OCI-LY7 (cell line): ENCODE results near the gene C5orf15. TPM values are rescaled to one million over a fixed set of nuclear protein-coding genes. Genes with fewer than 3 reads are reported as not detected.
A peak's percentile ranks its signal among the peaks of the same experiment; 100 is the strongest.

ENCODE experiments used
- BruUV-seq: library from RNA; stranded (reverse); fragments of 400-500 nt; replicated peaks from 2 replicates; lab custom pipeline; 2021; lab: Mats Ljungman, UMichigan
- CTCF ChIA-PET: fragments of 300-600 bp; sonication (Branson Sonifier 250); formaldehyde crosslinking; loops from one replicate; lab custom pipeline; 2022; ENCODE audit warnings: antibody characterized with exemption; ENCODE audit not compliant: unreplicated experiment; lab: Charles Lee
- POLR2A ChIA-PET: fragments of 300-600 bp; sonication (Branson Sonifier 250); formaldehyde crosslinking; loops from one replicate; lab custom pipeline; 2022; ENCODE audit warnings: antibody characterized with exemption; lab: Charles Lee
- DNase-seq: peaks from one replicate; pipeline ENCODE4 v3.0.0-alpha.2; 2015; ENCODE audit warnings: low spot score
- H2AFZ ChIP-seq: fragments of 200-600 bp; sonication (generic), shearing (Covaris generic); 2 replicates; pipeline ENCODE4 v1.6.1; 2014; ENCODE audit warnings: mild to moderate bottlenecking, antibody characterized with exemption, low read length, moderate library complexity
- H3K27ac ChIP-seq: fragments of 200-600 bp; sonication (generic); 2 replicates; pipeline ENCODE4 v1.5.1; 2014; ENCODE audit warnings: mixed run types, low read depth, mild to moderate bottlenecking, moderate library complexity, low read length, inconsistent platforms; ENCODE audit not compliant: poor library complexity, severe bottlenecking
- H3K36me3 ChIP-seq: fragments of 200-600 bp; sonication (generic); 2 replicates; pipeline ENCODE4 v1.6.1; 2014; ENCODE audit warnings: mild to moderate bottlenecking, antibody characterized with exemption, low read length, moderate library complexity, mixed read lengths; ENCODE audit not compliant: insufficient read depth
- H3K4me1 ChIP-seq: fragments of 200-600 bp; sonication (generic); 2 replicates; pipeline ENCODE4 v1.5.1; 2014; ENCODE audit warnings: mild to moderate bottlenecking, low read length; ENCODE audit not compliant: insufficient read depth, poor library complexity, severe bottlenecking
- H3K4me2 ChIP-seq: fragments of 200-600 bp; sonication (generic); 2 replicates; pipeline ENCODE4 v1.6.1; 2014; ENCODE audit warnings: mild to moderate bottlenecking, low read length
- H3K4me3 ChIP-seq: fragments of 200-600 bp; sonication (generic); 2 replicates; pipeline ENCODE4 v1.5.1; 2014; ENCODE audit warnings: mild to moderate bottlenecking, low read depth, low read length; ENCODE audit not compliant: poor library complexity, severe bottlenecking
- H3K79me2 ChIP-seq: fragments of 200-600 bp; sonication (generic); 2 replicates; pipeline ENCODE4 v1.6.1; 2016; ENCODE audit warnings: low read depth, mild to moderate bottlenecking, low read length, moderate library complexity, mixed read lengths; ENCODE audit not compliant: insufficient read depth
- H3K9me2 ChIP-seq: fragments of 200-600 bp; sonication (generic); 2 replicates; pipeline ENCODE4 v1.6.1; 2016; ENCODE audit warnings: mild to moderate bottlenecking, low read length, mixed read lengths; ENCODE audit not compliant: insufficient read depth
- H3K9me3 ChIP-seq: fragments of 200-600 bp; sonication (generic); 2 replicates; pipeline ENCODE4 v1.6.1; 2014; ENCODE audit warnings: mild to moderate bottlenecking, mixed run types, low read length, mixed read lengths
- H4K20me1 ChIP-seq: fragments of 200-600 bp; sonication (generic); 2 replicates; pipeline ENCODE4 v1.6.1; 2014; ENCODE audit warnings: mild to moderate bottlenecking, antibody characterized with exemption, low read length, moderate library complexity, mixed read lengths; ENCODE audit not compliant: insufficient read depth
- EZH2phosphoT487 ChIP-seq: fragments of 200-600 bp; sonication (generic); IDR thresholded peaks from 2 replicates; pipeline ENCODE4 v1.6.1; 2018; ENCODE audit warnings: low read depth, borderline replicate concordance, mild to moderate bottlenecking, mixed run types, antibody characterized with exemption, low read length, moderate library complexity, mixed read lengths
- intact Hi-C: fragments of 100-400 bp; cut with micrococcal nuclease; formaldehyde crosslinking; loops from one replicate; pipeline ENCODE4 v1.10.0; 2022; ENCODE audit not compliant: unreplicated experiment
- total RNA-seq, 2 experiments: library from RNA; depleted of rRNA in 1 of 2; stranded (reverse); fragments of >200 nt in 1 of 2; shearing (Covaris generic) in 1 of 2; gene quantifications; 2 replicates each; pipeline ENCODE4 v1.2.3, GENCODE V29; 2014 to 2022
- TF ChIP-seq, protein P1 (sequence below): fragments of 200-600 bp; sonication (generic); conservative IDR thresholded peaks from 2 replicates; pipeline ENCODE4 v1.5.1; 2014; ENCODE audit warnings: mild to moderate bottlenecking, antibody characterized with exemption, low read length, moderate library complexity, mixed read lengths

Gene C5orf15
- total RNA-seq, 2 experiments from 2014 or later, result 32.2 to 46.4 TPM

DNA sequence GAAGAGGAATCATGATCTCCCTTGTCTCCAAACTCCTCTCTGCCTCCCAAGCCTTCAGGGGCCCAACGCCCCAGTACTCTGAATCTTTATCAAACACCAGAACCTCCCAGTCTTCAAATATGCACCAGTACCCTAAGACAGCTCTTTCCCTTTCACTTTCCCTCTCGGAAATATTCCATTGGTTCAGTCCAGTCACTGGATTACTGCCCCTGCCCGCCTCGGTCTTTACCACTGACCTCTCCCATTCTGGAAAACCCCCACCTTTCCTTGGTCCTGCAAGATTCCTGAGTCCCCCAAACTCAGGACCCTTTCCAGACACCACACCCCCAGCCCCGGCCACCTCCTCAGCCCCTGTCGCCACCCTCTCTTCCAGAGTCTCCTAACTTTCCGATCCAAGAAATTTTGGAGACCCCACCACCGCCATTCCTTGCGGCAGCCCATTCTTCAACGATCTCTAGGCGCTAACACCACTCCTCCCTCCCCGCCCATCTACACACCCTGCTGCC, 674 bp downstream of the C5orf15 start:
- Histone ChIP-seq H3K36me3 (peaks cover 30% of the 10 kb centered on the region), H3K9me3 (0 out of 2 replicates have a peak, but pooled peaks cover 4% of the 10 kb centered on the region), H3K79me2 (peaks cover 43% of the 10 kb centered on the region; the same call in 1 of the 2 replicates), H2AFZ (peak overlapping the region; percentile 40; the same call in 1 of the 2 replicates), H3K4me3 (peak overlapping the region; percentile 86), H3K27ac (peak overlapping the region; percentile 44), H3K4me1 (peaks cover 31% of the 10 kb centered on the region), H4K20me1 (0 out of 2 replicates have a peak, but pooled peaks cover 4% of the 10 kb centered on the region), H3K9me2 (no peaks in the 10 kb centered on the region), H3K4me2 (peak overlapping the region; percentile 95)
- TF ChIP-seq EZH2phosphoT487, result no peak
- TF ChIP-seq, protein P1, sequence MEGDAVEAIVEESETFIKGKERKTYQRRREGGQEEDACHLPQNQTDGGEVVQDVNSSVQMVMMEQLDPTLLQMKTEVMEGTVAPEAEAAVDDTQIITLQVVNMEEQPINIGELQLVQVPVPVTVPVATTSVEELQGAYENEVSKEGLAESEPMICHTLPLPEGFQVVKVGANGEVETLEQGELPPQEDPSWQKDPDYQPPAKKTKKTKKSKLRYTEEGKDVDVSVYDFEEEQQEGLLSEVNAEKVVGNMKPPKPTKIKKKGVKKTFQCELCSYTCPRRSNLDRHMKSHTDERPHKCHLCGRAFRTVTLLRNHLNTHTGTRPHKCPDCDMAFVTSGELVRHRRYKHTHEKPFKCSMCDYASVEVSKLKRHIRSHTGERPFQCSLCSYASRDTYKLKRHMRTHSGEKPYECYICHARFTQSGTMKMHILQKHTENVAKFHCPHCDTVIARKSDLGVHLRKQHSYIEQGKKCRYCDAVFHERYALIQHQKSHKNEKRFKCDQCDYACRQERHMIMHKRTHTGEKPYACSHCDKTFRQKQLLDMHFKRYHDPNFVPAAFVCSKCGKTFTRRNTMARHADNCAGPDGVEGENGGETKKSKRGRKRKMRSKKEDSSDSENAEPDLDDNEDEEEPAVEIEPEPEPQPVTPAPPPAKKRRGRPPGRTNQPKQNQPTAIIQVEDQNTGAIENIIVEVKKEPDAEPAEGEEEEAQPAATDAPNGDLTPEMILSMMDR, result no peak
- ChIA-PET CTCF (no interaction called here), POLR2A (interaction anchor here (1.2 to 1.4 kb wide), 2 partner anchors 18 to 29 kb away, joined by 4 read pairs; no protein-coding TSS in a partner anchor)
- intact Hi-C loops, result no loop called here
- BruUV-seq, result no TSS peak
- DNase-seq, result no peak

DNA sequence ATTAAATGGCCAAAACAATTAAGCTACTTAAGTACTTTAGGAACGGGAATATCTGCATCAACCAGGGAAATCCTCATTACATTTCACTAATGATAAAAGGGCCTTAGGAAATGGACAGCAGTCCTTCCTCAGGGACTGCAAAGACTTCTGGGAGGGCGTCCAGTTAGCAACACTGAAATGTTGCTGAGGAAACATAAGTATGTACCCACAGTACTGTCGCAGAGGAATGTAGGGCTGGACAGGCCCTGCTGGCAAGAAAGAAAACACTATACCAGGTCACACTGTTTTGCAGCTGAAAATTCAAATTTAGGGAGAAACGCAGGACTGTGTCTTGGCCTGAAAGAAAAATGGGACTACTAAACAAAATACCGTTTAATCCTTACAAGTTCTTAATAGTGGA, 1.3 kb downstream of the C5orf15 start:
- intact Hi-C loops, result no loop called here
- H3K36me3 ChIP-seq, result peaks cover 29% of the 10 kb centered on the region
- H3K4me3 ChIP-seq, result peak overlapping the region; percentile 86
- ChIA-PET POLR2A (interaction anchor here (0.5 to 1.4 kb wide), 6 partner anchors 10 to 1078 kb away, joined by 3 to 5 read pairs (median 4); no protein-coding TSS in a partner anchor), CTCF (no interaction called here)
- H3K9me2 ChIP-seq, result no peaks in the 10 kb centered on the region
- peaks cover 45% of the 10 kb centered on the region; the same call in 1 of the 2 replicates for H3K79me2 ChIP-seq
- no TSS peak for BruUV-seq
- H3K27ac ChIP-seq, result no peak overlapping the region
- H3K4me1 ChIP-seq, result peaks cover 31% of the 10 kb centered on the region
- no peak for TF ChIP-seq EZH2phosphoT487
- TF ChIP-seq, protein P1, result no peak
- no peak overlapping the region for H2AFZ ChIP-seq
- 0 out of 2 replicates have a peak, but pooled peaks cover 4% of the 10 kb centered on the region for H3K9me3 ChIP-seq
- 0 out of 2 replicates have a peak, but pooled peaks cover 4% of the 10 kb centered on the region for H4K20me1 ChIP-seq
- DNase-seq, result no peak
- H3K4me2 ChIP-seq, result peak overlapping the region; percentile 95

DNA sequence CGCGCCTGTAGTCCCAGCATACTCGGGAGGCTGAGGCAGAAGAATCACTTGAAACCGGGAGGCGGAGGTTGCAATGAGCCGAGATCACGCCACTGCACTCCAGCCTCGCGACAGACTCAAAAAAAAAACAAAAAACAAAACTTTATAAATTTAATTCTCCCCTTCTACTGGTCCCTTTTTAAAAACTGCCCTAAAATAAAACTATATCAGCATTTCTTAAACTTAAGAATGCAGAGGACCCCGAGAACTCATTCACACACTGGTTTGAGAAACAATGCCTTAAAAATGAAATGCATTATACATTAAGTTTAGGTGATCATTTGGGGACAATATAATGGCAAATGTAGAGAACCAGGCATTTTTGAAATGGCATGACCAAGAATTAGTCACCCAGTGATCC, 2.3 kb downstream of the C5orf15 start:
- ChIA-PET POLR2A (interaction anchor here (0.6 to 1.1 kb wide), 4 partner anchors 9 to 17 kb away, joined by 4 to 5 read pairs (median 4); no protein-coding TSS in a partner anchor), CTCF (no interaction called here)
- no peaks in the 10 kb centered on the region for H3K9me2 ChIP-seq
- peak overlapping the region; percentile 95; the same call in 1 of the 2 replicates for H3K4me2 ChIP-seq
- DNase-seq, result no peak
- no peak overlapping the region for H3K4me3 ChIP-seq
- no peak for TF ChIP-seq EZH2phosphoT487
- TF ChIP-seq, protein P1, result no peak
- BruUV-seq, result no TSS peak
- 0 out of 2 replicates have a peak, but pooled peaks cover 4% of the 10 kb centered on the region for H4K20me1 ChIP-seq
- 0 out of 2 replicates have a peak, but pooled peaks cover 4% of the 10 kb centered on the region for H3K9me3 ChIP-seq
- intact Hi-C loops, result no loop called here
- H3K79me2 ChIP-seq, result peaks cover 52% of the 10 kb centered on the region; the same call in 1 of the 2 replicates
- peaks cover 22% of the 10 kb centered on the region for H3K36me3 ChIP-seq
- H2AFZ ChIP-seq, result no peak overlapping the region
- H3K27ac ChIP-seq, result no peak overlapping the region
- H3K4me1 ChIP-seq, result peaks cover 31% of the 10 kb centered on the region
